ENCODE data around the gene CBLN1.
A peak's percentile ranks its signal among the peaks of the same experiment; 100 is the strongest.

CBLN1 gene

DNA sequence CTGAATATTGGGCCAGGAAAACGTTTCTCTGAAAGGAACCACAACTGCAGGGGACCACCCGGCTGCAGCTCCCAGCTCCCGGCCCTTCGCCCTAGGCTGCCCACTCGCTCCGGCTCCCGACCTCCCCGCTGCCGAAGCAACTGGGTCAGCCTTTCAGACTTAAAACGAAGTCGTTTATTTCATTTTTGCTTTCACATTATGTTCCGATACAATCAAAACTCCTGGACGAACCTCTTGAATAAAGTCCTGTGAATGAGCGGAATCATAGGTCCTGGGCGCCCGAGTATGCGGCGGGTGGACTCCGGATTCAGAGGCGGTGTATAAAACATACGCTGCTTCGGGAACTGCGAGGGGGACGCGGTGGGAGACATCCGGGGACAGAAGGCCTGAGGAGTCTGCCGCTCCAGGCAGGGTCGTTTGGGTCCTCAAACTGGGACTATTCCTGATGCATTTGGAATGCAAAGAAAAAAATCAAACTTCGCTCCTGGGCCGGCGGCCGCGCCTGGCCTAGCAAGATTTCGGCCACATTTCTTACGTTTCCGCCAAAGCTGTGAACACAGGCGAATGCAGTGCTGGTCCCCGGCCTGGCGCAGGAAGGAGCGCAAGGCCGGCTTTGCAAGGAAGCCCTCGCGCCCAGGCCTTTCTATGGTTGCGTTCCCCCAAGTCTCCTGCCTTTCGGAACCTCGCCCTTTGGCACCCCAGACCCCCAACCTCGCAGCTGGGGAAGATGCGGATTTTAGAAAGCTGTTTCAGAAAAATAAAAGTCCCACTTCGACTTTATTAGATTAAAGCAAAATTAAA, 3.7 kb downstream of the CBLN1 start:
- CTCF ChIA-PET = no interaction called here
- Histone ChIP-seq H3K27me3 (replicated peaks in 2 of 5; ENCODE audit: control insufficient read depth in 4 of 5, insufficient read depth in 5 of 5, low read length in 4 of 5) (peaks cover 7 to 93% (median 69%) of the 10 kb centered on the region in 5 experiments), H3K4me1 (ENCODE audit: control extremely low read depth in 1 of 4, control insufficient read depth in 4 of 4, insufficient read depth in 4 of 4, low read length in 3 of 4) (peaks cover 0 to 37% (median 19%) of the 10 kb centered on the region in 4 experiments), H3K36me3 (ENCODE audit: control insufficient read depth in 4 of 4, insufficient read depth in 4 of 4, low read length in 3 of 4) (no peaks in the 10 kb centered on the region), H3K4me3 (ENCODE audit: control insufficient read depth in 1 of 7, extremely low read depth in 1 of 7, insufficient read depth in 4 of 7, low read depth in 2 of 7, low read length in 6 of 7) (peak overlapping the region in 1 of 7 experiments; percentile 11), H3K27ac (ENCODE audit: insufficient read depth in 1 of 2, low read depth in 1 of 2, low read length in 2 of 2, poor library complexity in 1 of 2, severe bottlenecking in 2 of 2) (no peak overlapping the region), H3K9me3 (ENCODE audit: control extremely low read depth in 1 of 5, control insufficient read depth in 4 of 5, insufficient read depth in 2 of 5, low read depth in 1 of 5, low read length in 4 of 5) (no peaks in the 10 kb centered on the region)
- 8% methylated on average over 40 of the region's 49 CpGs for WGBS (ENCODE audit: insufficient coverage)
- peak in 1 of 3 donors; percentile 15 for DNase-seq
- POLR2A ChIA-PET = no interaction called here

DNA sequence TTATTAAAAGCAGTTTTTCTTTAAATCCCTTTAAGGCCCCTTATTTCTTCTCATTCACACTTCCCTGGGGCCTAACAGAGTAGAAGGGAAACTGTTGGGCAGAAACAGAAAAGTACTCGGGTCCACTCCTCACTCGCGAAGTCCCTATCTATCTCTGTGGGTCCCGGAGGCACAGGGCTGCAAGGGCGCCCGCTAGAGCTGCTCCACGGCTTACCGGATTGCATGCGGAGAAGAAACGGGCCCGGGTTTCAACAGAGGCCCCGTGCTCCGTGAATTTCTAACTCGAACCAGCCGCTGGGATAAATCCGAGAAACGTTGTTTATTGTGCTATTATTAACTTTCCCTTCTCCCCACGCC, 4.3 kb downstream of the CBLN1 start:
- H3K9me3 ChIP-seq (ENCODE audit: control extremely low read depth in 1 of 5, control insufficient read depth in 4 of 5, insufficient read depth in 2 of 5, low read depth in 1 of 5, low read length in 4 of 5) = peaks cover 0 to 2% (median 0%) of the 10 kb centered on the region in 5 experiments
- DNase-seq = no peak
- 4% methylated on average over 10 of the region's 18 CpGs for WGBS (ENCODE audit: insufficient coverage)
- no peak overlapping the region for H3K27ac ChIP-seq (ENCODE audit: insufficient read depth in 1 of 2, low read depth in 1 of 2, low read length in 2 of 2, poor library complexity in 1 of 2, severe bottlenecking in 2 of 2)
- H3K36me3 ChIP-seq (ENCODE audit: control insufficient read depth in 4 of 4, insufficient read depth in 4 of 4, low read length in 3 of 4) = no peaks in the 10 kb centered on the region
- H3K4me1 ChIP-seq (ENCODE audit: control extremely low read depth in 1 of 4, control insufficient read depth in 4 of 4, insufficient read depth in 4 of 4, low read length in 3 of 4) = peaks cover 0 to 31% (median 13%) of the 10 kb centered on the region in 4 experiments
- POLR2A ChIA-PET = no interaction called here
- H3K27me3 ChIP-seq (replicated peaks in 2 of 5; ENCODE audit: control insufficient read depth in 4 of 5, insufficient read depth in 5 of 5, low read length in 4 of 5) = peaks cover 10 to 93% (median 73%) of the 10 kb centered on the region in 5 experiments
- no peak overlapping the region for H3K4me3 ChIP-seq (ENCODE audit: control insufficient read depth in 1 of 7, extremely low read depth in 1 of 7, insufficient read depth in 4 of 7, low read depth in 2 of 7, low read length in 6 of 7)
- CTCF ChIA-PET = no interaction called here

DNA sequence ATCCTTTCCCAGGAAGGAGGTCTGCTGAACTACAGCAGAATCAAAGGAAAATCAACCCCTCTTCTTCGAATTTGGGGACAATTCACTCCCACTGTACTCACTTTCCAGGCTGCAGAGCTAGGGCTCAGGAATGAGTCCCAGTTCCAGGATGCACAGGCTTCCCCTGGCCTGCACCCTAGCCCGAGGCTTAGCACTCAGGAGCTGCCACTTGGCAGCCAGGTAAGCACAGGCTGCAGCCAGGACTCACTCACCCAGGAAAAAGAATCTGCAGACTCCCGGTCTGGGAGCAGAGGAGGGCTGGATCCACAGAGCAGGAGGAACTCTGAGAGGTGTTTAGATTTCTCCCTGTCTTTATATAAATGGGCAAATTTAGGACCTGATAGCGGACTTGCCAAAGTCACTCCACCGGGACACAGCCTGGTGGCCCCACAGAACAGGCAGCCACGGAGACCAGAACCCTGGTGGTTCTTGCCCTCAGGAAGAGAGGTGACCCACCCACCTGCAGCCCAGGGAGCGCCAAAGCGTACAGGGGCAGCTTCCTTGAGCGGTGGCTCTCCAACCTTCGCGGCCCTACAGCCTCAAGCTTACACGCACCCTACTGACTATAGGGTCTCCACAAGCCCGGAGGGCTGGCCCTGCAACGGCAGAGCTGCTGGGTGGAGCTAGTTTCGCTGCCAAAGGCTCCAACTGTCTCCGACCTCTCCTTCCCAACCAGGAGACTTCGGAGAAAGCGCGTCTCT, 4.8 kb downstream of the CBLN1 start:
- CTCF ChIA-PET = no interaction called here
- POLR2A ChIA-PET = no interaction called here
- 7% methylated on average over 15 of the region's 19 CpGs for WGBS (ENCODE audit: insufficient coverage)

DNA sequence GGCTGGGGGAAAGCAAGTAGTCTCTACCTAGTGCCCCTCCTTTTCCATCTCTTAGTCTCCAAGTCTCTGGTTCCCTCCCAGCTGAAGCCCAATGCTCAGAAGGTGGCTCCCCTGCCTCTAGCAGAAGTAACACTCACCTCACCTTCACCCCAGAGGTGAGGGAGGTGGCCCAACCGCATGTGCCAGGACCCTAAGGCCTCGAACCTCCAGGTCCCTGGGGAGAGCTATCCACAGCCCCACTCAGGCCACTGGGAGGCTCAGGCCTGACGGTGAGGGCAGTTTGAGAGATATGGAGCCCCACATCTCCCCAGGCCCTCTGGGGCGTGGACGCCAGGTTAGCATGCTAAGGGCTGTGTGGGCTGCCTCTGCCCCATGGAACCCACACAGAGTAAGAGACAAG, 5.8 kb downstream of the CBLN1 start:
- Histone ChIP-seq H3K9me3 (ENCODE audit: control extremely low read depth in 1 of 5, control insufficient read depth in 4 of 5, insufficient read depth in 2 of 5, low read depth in 1 of 5, low read length in 4 of 5) (peaks cover 0 to 2% (median 0%) of the 10 kb centered on the region in 5 experiments), H3K4me3 (ENCODE audit: control insufficient read depth in 1 of 7, extremely low read depth in 1 of 7, insufficient read depth in 4 of 7, low read depth in 2 of 7, low read length in 6 of 7) (no peak overlapping the region), H3K36me3 (ENCODE audit: control insufficient read depth in 4 of 4, insufficient read depth in 4 of 4, low read length in 3 of 4) (no peaks in the 10 kb centered on the region), H3K4me1 (ENCODE audit: control extremely low read depth in 1 of 4, control insufficient read depth in 4 of 4, insufficient read depth in 4 of 4, low read length in 3 of 4) (peaks cover 0 to 24% (median 7%) of the 10 kb centered on the region in 4 experiments), H3K27ac (ENCODE audit: insufficient read depth in 1 of 2, low read depth in 1 of 2, low read length in 2 of 2, poor library complexity in 1 of 2, severe bottlenecking in 2 of 2) (no peak overlapping the region), H3K27me3 (replicated peaks in 2 of 5; ENCODE audit: control insufficient read depth in 4 of 5, insufficient read depth in 5 of 5, low read length in 4 of 5) (peaks cover 11 to 99% (median 74%) of the 10 kb centered on the region in 5 experiments)
- no peak for DNase-seq
- CTCF ChIA-PET = no interaction called here
- WGBS (ENCODE audit: insufficient coverage) = 46% methylated on average over 4 of the region's 5 CpGs
- POLR2A ChIA-PET = no interaction called here

More for the DNA sequence above, 4.8 kb downstream of the CBLN1 start:
- Histone ChIP-seq H3K9me3 (ENCODE audit: control extremely low read depth in 1 of 5, control insufficient read depth in 4 of 5, insufficient read depth in 2 of 5, low read depth in 1 of 5, low read length in 4 of 5) (peaks cover 0 to 2% (median 0%) of the 10 kb centered on the region in 5 experiments), H3K36me3 (ENCODE audit: control insufficient read depth in 4 of 4, insufficient read depth in 4 of 4, low read length in 3 of 4) (no peaks in the 10 kb centered on the region), H3K4me3 (ENCODE audit: control insufficient read depth in 1 of 7, extremely low read depth in 1 of 7, insufficient read depth in 4 of 7, low read depth in 2 of 7, low read length in 6 of 7) (no peak overlapping the region), H3K27ac (ENCODE audit: insufficient read depth in 1 of 2, low read depth in 1 of 2, low read length in 2 of 2, poor library complexity in 1 of 2, severe bottlenecking in 2 of 2) (no peak overlapping the region), H3K4me1 (ENCODE audit: control extremely low read depth in 1 of 4, control insufficient read depth in 4 of 4, insufficient read depth in 4 of 4, low read length in 3 of 4) (peaks cover 0 to 30% (median 10%) of the 10 kb centered on the region in 4 experiments), H3K27me3 (replicated peaks in 2 of 5; ENCODE audit: control insufficient read depth in 4 of 5, insufficient read depth in 5 of 5, low read length in 4 of 5) (peaks cover 11 to 97% (median 77%) of the 10 kb centered on the region in 5 experiments)
- no peak for DNase-seq

DNA sequence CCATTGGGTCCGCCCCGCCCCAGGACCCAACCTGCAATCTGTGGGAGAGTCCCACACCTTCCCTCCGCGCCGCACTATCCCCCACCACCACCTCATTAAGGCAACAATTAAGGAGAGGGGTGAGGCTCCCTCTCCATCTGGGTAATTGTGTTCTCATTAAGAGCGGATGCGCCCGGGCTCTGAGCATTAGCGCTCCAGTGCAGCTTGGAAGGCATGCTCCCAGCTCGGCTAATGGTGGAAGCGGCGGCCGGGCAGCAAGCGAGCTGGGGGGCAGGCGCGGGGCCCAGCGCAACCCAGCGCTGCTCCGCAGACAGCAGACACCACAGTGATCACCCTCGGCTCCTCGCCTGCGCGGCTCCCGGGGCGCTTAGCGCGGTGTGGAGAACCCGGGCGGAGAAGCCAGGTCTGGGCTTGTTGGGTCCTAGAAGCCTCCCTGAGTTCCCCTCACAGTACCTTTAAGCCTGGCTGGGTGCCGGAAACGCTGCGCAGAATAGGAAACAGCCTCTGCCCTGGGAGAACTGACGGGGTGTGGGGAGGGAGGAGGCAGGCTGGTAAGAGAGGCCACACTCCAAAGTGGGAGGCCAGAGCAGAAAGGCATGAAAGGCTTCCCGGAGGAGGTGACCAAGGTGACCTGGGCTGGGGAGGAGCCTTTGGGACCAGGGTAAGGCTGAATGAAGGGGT, 6.4 kb downstream of the CBLN1 start:
- 4% methylated on average over 27 of the region's 34 CpGs for WGBS (ENCODE audit: insufficient coverage)
- peaks cover 11 to 94% (median 67%) of the 10 kb centered on the region in 5 experiments for H3K27me3 ChIP-seq (replicated peaks in 2 of 5; ENCODE audit: control insufficient read depth in 4 of 5, insufficient read depth in 5 of 5, low read length in 4 of 5)
- H3K36me3 ChIP-seq (ENCODE audit: control insufficient read depth in 4 of 4, insufficient read depth in 4 of 4, low read length in 3 of 4) = no peaks in the 10 kb centered on the region
- H3K4me1 ChIP-seq (ENCODE audit: control extremely low read depth in 1 of 4, control insufficient read depth in 4 of 4, insufficient read depth in 4 of 4, low read length in 3 of 4) = peaks cover 0 to 18% (median 6%) of the 10 kb centered on the region in 4 experiments
- no peak overlapping the region for H3K27ac ChIP-seq (ENCODE audit: insufficient read depth in 1 of 2, low read depth in 1 of 2, low read length in 2 of 2, poor library complexity in 1 of 2, severe bottlenecking in 2 of 2)
- ChIA-PET CTCF (no interaction called here), POLR2A (no interaction called here)
- H3K9me3 ChIP-seq (ENCODE audit: control extremely low read depth in 1 of 5, control insufficient read depth in 4 of 5, insufficient read depth in 2 of 5, low read depth in 1 of 5, low read length in 4 of 5) = peaks cover 0 to 2% (median 0%) of the 10 kb centered on the region in 5 experiments
- no peak overlapping the region for H3K4me3 ChIP-seq (ENCODE audit: control insufficient read depth in 1 of 7, extremely low read depth in 1 of 7, insufficient read depth in 4 of 7, low read depth in 2 of 7, low read length in 6 of 7)
- no peak for DNase-seq

DNA sequence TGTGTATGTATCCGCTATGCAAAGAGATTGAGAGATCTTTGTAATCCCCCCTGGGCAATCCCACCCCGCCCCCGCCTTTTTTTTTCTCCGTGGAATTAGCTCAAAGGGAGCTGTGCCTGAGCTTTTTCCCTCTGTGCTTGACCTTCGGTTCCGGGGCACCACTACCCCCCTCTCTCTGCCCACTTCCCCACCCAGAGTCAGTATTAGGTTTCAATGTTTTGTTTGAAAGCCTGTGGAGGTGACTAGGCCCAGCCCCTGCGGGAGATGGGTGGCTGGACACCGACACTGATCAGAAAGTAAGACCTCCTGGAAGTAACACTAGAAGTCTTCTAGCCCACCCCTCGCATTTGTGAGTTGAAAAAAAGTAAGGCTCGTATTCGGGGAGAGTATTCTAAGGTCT, 7.0 kb downstream of the CBLN1 start:
- H3K4me3 ChIP-seq (ENCODE audit: control insufficient read depth in 1 of 7, extremely low read depth in 1 of 7, insufficient read depth in 4 of 7, low read depth in 2 of 7, low read length in 6 of 7) = no peak overlapping the region
- H3K4me1 ChIP-seq (ENCODE audit: control extremely low read depth in 1 of 4, control insufficient read depth in 4 of 4, insufficient read depth in 4 of 4, low read length in 3 of 4) = peaks cover 0 to 12% (median 5%) of the 10 kb centered on the region in 4 experiments
- H3K36me3 ChIP-seq (ENCODE audit: control insufficient read depth in 4 of 4, insufficient read depth in 4 of 4, low read length in 3 of 4) = no peaks in the 10 kb centered on the region
- ChIA-PET POLR2A (no interaction called here), CTCF (no interaction called here)
- peaks cover 11 to 94% (median 64%) of the 10 kb centered on the region in 5 experiments for H3K27me3 ChIP-seq (replicated peaks in 2 of 5; ENCODE audit: control insufficient read depth in 4 of 5, insufficient read depth in 5 of 5, low read length in 4 of 5)
- H3K27ac ChIP-seq (ENCODE audit: insufficient read depth in 1 of 2, low read depth in 1 of 2, low read length in 2 of 2, poor library complexity in 1 of 2, severe bottlenecking in 2 of 2) = no peak overlapping the region
- peaks cover 0 to 2% (median 0%) of the 10 kb centered on the region in 5 experiments for H3K9me3 ChIP-seq (ENCODE audit: control extremely low read depth in 1 of 5, control insufficient read depth in 4 of 5, insufficient read depth in 2 of 5, low read depth in 1 of 5, low read length in 4 of 5)
- DNase-seq = no peak
- WGBS (ENCODE audit: insufficient coverage) = no CpG with 5 or more reads among the region's 11 CpGs

Data from common myeloid progenitor, CD34-positive (primary cell).